AG04449 (cell line): ENCODE data around the gene DUSP6.

Experiments
- CTCF ChIA-PET: fragments of 350-600 bp; formaldehyde crosslinking; extraction: SDS; loops from one replicate; lab custom pipeline; 2021; ENCODE audit warnings: antibody characterized with exemption; lab: Yijun Ruan, JAX
- POLR2A ChIA-PET: fragments of 400-600, 350-600 bp; formaldehyde crosslinking; extraction: SDS; loops from one replicate; lab custom pipeline; 2020; ENCODE audit warnings: antibody characterized with exemption, inconsistent platforms; lab: Yijun Ruan, JAX
- DNase-seq: peaks from one replicate; pipeline ENCODE4 v3.0.0-alpha.2; 2010; ENCODE audit warnings: low read depth, low spot score
- H3K4me3 ChIP-seq: 2 replicates; pipeline ENCODE4 v1.5.1; 2011; ENCODE audit warnings: low read depth, mild to moderate bottlenecking, control low read depth, low read length
- TF ChIP-seq, protein P1 (sequence below): IDR thresholded peaks from one replicate; pipeline ENCODE4 v1.5.1; 2011; ENCODE audit warnings: mild to moderate bottlenecking, moderate library complexity, low read length, control low read depth, inconsistent platforms; ENCODE audit not compliant: insufficient read depth; ENCODE audit errors: missing control alignments

DUSP6 gene

DNA sequence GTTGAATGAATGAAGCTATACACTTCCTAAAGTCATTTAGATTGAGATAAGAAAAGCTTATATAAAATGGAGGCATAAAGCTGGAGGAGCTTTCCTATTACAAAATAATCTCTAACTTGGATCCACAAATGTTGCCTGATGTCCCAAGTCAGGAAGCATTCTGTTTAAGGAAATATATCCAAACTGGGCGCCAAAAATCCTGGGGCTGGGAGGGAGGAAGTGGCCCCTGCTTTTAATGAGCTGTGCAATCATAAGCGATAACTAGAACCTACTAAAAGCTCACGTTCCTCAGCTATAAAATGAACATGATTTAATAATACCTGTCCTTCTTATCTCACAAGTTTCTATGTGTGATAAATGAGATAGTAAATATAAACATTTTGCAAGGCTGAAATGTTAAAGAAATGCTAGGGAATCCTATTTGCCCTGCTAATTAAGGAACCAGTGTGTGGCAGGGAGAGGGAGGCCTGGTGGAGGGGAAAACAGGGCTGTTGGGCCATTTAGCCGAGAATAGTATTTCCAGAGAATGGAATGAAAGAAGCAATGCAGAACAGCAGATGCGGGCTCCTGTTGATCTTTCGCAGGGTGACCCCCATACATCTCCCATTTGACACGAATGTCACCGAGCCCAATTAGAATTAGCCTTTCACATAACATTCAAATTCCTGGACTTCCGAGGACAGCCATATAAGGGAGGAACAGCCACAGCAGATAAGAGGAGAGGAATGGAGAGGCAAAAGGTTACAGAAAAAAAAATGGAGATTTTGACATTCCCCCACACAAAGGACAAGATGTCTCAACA lies 25.9 kb downstream of the DUSP6 start:
- H3K4me3 ChIP-seq, result no peak overlapping the region
- DNase-seq, result no peak
- CTCF ChIA-PET, result interaction anchor here (0.6 kb wide), 1 partner anchor 9 kb away, joined by 3 read pairs; no protein-coding TSS in a partner anchor
- POLR2A ChIA-PET, result no interaction called here
- TF ChIP-seq, protein P1, sequence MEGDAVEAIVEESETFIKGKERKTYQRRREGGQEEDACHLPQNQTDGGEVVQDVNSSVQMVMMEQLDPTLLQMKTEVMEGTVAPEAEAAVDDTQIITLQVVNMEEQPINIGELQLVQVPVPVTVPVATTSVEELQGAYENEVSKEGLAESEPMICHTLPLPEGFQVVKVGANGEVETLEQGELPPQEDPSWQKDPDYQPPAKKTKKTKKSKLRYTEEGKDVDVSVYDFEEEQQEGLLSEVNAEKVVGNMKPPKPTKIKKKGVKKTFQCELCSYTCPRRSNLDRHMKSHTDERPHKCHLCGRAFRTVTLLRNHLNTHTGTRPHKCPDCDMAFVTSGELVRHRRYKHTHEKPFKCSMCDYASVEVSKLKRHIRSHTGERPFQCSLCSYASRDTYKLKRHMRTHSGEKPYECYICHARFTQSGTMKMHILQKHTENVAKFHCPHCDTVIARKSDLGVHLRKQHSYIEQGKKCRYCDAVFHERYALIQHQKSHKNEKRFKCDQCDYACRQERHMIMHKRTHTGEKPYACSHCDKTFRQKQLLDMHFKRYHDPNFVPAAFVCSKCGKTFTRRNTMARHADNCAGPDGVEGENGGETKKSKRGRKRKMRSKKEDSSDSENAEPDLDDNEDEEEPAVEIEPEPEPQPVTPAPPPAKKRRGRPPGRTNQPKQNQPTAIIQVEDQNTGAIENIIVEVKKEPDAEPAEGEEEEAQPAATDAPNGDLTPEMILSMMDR, result no peak

DNA sequence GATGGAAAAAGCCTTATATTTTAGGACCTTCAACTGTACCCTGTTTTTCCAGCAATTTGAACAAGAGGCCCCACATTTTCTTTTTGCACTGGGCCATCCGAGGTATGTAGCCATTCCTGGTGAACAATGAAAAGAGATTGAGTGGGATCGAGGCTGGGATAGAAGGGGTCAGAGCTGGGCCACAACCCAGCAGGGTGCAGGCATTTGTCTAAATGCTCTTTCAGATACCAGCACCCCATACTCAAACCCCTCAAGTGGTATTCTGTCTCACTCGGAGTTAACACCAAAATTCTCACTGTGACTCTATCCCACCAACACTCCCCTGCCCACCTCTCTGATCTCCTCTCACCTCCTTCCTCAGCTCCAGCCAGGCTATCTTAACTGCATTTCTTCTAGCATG lies 26.8 kb downstream of the DUSP6 start:
- POLR2A ChIA-PET, result no interaction called here
- CTCF ChIA-PET, result interaction anchor here (0.6 kb wide), 1 partner anchor 10 kb away, joined by 3 read pairs; no protein-coding TSS in a partner anchor
- TF ChIP-seq, protein P1, result no peak
- no peak overlapping the region for H3K4me3 ChIP-seq
- no peak for DNase-seq

DNA sequence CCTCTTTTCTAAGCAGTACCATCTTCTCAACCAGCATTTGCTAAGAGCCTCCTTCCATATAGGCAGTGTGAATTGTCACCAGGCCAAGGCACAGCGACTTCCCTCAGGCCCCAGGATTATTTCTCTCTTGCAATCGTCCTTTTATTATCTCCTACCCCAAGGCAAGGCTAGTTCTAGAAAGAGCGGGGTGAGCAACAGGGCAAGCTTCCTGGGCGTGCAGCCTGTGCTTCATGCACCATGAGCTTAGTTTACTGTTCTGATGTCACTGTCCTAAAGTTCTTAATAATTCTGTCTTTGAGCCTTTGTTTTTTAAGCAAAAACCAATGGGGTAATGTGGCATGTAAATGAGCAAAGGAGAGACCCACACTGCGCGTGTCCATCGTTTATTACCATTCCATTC lies 27.9 kb downstream of the DUSP6 start:
- no peak overlapping the region for H3K4me3 ChIP-seq
- no peak for DNase-seq
- ChIA-PET CTCF (no interaction called here), POLR2A (no interaction called here)
- TF ChIP-seq, protein P1, result no peak

DNA sequence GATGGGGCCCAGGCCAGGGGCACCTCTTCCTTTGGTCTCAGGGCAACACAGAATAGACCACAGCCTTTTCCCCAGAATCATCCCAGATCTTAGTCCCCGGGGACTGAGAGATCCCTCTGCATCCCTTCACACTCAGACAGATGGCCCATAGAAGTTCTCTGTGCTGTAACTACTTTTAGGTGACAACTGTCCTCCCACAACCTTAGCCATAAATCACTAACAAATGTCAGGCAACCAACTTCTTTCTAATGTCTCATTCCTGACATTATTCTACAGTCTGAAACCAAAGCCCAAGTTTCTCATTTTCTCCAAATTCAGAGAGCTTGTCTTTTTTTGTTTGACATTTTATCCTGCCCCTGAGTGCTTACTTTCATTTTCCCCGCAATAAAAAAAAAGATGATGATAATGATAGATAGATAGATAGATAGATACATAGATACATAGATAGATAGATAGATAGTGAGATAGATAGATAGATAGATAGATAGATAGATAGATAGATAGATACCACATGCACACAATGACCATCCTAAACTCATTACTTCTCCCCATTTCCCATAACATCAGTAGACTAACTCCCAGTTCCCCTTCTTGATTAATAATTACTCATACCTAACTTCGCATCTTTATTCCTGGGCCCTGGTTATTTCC lies 28.6 kb downstream of the DUSP6 start:
- CTCF ChIA-PET, result no interaction called here
- H3K4me3 ChIP-seq, result no peak overlapping the region
- POLR2A ChIA-PET, result no interaction called here
- no peak for DNase-seq
- TF ChIP-seq, protein P1, result no peak

DNA sequence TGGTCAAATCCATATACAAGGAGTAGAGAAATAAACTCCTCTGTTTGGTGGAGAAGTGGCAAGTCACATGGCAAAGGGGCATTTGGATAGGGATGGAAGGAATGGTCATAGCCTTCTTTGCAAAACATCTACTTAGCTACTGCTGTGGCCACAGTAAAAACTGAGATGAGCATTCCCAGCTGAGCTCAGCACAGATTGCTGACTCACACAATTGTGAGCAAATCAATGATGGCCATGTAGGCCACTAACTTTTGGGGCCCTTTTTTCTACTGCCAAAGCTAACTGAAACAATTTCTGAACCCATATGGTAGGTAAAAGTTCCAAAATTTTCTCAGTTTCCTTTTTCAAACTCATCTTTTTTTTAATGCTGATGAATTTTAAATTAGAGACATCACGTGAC lies 31.6 kb downstream of the DUSP6 start:
- ChIA-PET CTCF (no interaction called here), POLR2A (no interaction called here)
- TF ChIP-seq, protein P1, result no peak
- no peak overlapping the region for H3K4me3 ChIP-seq
- no peak for DNase-seq

DNA sequence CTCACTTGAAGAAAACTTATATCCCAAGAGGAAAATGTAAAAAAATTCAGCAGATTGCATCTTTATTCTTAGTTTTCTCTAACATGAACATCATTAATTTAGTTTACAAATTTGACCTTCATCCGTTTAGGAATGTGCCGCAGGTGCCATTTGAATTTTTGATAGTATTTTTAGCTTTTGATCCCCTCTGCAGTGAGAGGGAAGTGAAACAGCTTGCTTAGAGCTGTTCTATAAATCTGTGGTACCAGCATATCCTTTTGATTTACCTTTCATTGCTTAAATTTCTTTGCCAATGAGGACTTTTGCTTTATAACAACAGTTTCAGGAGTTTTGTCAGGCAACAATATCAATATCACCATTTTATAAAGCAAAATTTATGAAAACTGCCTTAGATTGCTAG lies 32.7 kb downstream of the DUSP6 start:
- TF ChIP-seq, protein P1, result no peak
- ChIA-PET POLR2A (no interaction called here), CTCF (no interaction called here)
- H3K4me3 ChIP-seq, result no peak overlapping the region
- no peak for DNase-seq
